ENCODE results near the gene NBPF3.

- no peak for TF ChIP-seq CTCF (IDR thresholded peaks at IDR 0.05)
- no peak for TF ChIP-seq POLR2A (IDR thresholded peaks at IDR 0.05)
These were observed 3.2 kb upstream of the NBPF3 start for GRCh38 chr1:21436488-21437340.
